ENCODE data around the gene MSL3B.
"Not testable (repeated sequence)": the region's sequence is repeated elsewhere in the genome, so short reads cannot be mapped to it uniquely, and the experiment has no call there.

Gene MSL3B

GRCh38 chr2:233882353-233882752 lies 14.2 kb upstream of the MSL3B start:
- H2AFZ ChIP-seq, result no peak overlapping the region
- no peaks in the 10 kb centered on the region for H3K36me3 ChIP-seq (ENCODE audit: control insufficient read depth, insufficient read depth, low read length)
- no peak overlapping the region for H3K9ac ChIP-seq
- H3K9me3 ChIP-seq (ENCODE audit: control insufficient read depth, low read length), result no peaks in the 10 kb centered on the region
- no peaks in the 10 kb centered on the region for H3K79me2 ChIP-seq
- H3K4me1 ChIP-seq, result no peaks in the 10 kb centered on the region
- H3K4me2 ChIP-seq (ENCODE audit: low read length), result no peak overlapping the region
- no peak overlapping the region for H3K27ac ChIP-seq
- TF ChIP-seq CTCF (IDR thresholded peaks at IDR 0.05), result no peak
- H3K4me3 ChIP-seq (ENCODE audit: low read depth, low read length), result no peak overlapping the region
- H3K27me3 ChIP-seq (ENCODE audit: control insufficient read depth, insufficient read depth, low read length), result no peaks in the 10 kb centered on the region

- not testable (repeated sequence) for H2AFZ ChIP-seq; H3K9me3 ChIP-seq (ENCODE audit: control insufficient read depth, low read length); H3K79me2 ChIP-seq; H3K4me2 ChIP-seq (ENCODE audit: low read length); H3K27ac ChIP-seq; H3K36me3 ChIP-seq (ENCODE audit: control insufficient read depth, insufficient read depth, low read length); H3K9ac ChIP-seq; H3K27me3 ChIP-seq (ENCODE audit: control insufficient read depth, insufficient read depth, low read length); H3K4me1 ChIP-seq; H3K4me3 ChIP-seq (ENCODE audit: low read depth, low read length)
Measured at GRCh38 chr2:233872125-233872524, 3.9 kb upstream of the MSL3B start.

- Histone ChIP-seq H3K79me2 (no peaks in the 10 kb centered on the region), H3K9me3 (ENCODE audit: control insufficient read depth, low read length) (no peaks in the 10 kb centered on the region), H3K4me2 (ENCODE audit: low read length) (no peak overlapping the region), H3K4me1 (no peaks in the 10 kb centered on the region), H3K27ac (no peak overlapping the region), H2AFZ (no peak overlapping the region), H3K27me3 (ENCODE audit: control insufficient read depth, insufficient read depth, low read length) (no peaks in the 10 kb centered on the region), H3K4me3 (ENCODE audit: low read depth, low read length) (no peak overlapping the region), H3K9ac (no peak overlapping the region), H3K36me3 (ENCODE audit: control insufficient read depth, insufficient read depth, low read length) (no peaks in the 10 kb centered on the region)
- no peak for TF ChIP-seq CTCF (IDR thresholded peaks at IDR 0.05)
Measured at GRCh38 chr2:233871432-233871831, 3.2 kb upstream of the MSL3B start.

GRCh38 chr2:233866479-233866878 lies 1.7 kb downstream of the MSL3B start:
- no peak overlapping the region for H2AFZ ChIP-seq
- H3K36me3 ChIP-seq (ENCODE audit: control insufficient read depth, insufficient read depth, low read length), result no peaks in the 10 kb centered on the region
- H3K9me3 ChIP-seq (ENCODE audit: control insufficient read depth, low read length), result no peaks in the 10 kb centered on the region
- H3K9ac ChIP-seq, result no peak overlapping the region
- H3K4me3 ChIP-seq (ENCODE audit: low read depth, low read length), result no peak overlapping the region
- H3K27ac ChIP-seq, result no peak overlapping the region
- no peaks in the 10 kb centered on the region for H3K27me3 ChIP-seq (ENCODE audit: control insufficient read depth, insufficient read depth, low read length)
- H3K4me1 ChIP-seq, result no peaks in the 10 kb centered on the region
- H3K4me2 ChIP-seq (ENCODE audit: low read length), result no peak overlapping the region
- no peak for TF ChIP-seq CTCF (IDR thresholded peaks at IDR 0.05)
- no peaks in the 10 kb centered on the region for H3K79me2 ChIP-seq

GRCh38 chr2:233865838-233866237 lies 2.3 kb downstream of the MSL3B start:
- H3K27me3 ChIP-seq (ENCODE audit: control insufficient read depth, insufficient read depth, low read length), result no peaks in the 10 kb centered on the region
- TF ChIP-seq CTCF (IDR thresholded peaks at IDR 0.05), result no peak
- no peak overlapping the region for H3K27ac ChIP-seq
- no peaks in the 10 kb centered on the region for H3K4me1 ChIP-seq
- H3K4me2 ChIP-seq (ENCODE audit: low read length), result no peak overlapping the region
- H3K79me2 ChIP-seq, result no peaks in the 10 kb centered on the region
- no peak overlapping the region for H2AFZ ChIP-seq
- no peaks in the 10 kb centered on the region for H3K36me3 ChIP-seq (ENCODE audit: control insufficient read depth, insufficient read depth, low read length)
- no peaks in the 10 kb centered on the region for H3K9me3 ChIP-seq (ENCODE audit: control insufficient read depth, low read length)
- no peak overlapping the region for H3K4me3 ChIP-seq (ENCODE audit: low read depth, low read length)
- no peak overlapping the region for H3K9ac ChIP-seq

Data from parathyroid adenoma (tissue), 2 donors.